Fibroblast of skin of right biceps (primary cell): ENCODE results near the gene C6orf141.
"Not testable (repeated sequence)": the region's sequence is repeated elsewhere in the genome, so short reads cannot be mapped to it uniquely, and the experiment has no call there.

ENCODE experiments used
- DNase-seq: peaks from one replicate; pipeline ENCODE4 v3.0.0-alpha.2; 2013

C6orf141 gene

GRCh38 chr6:49582529-49582928 is 32.1 kb downstream of the C6orf141 start:
- DNase-seq, result no peak

GRCh38 chr6:49587262-49587661 is 36.8 kb downstream of the C6orf141 start:
- not testable (repeated sequence) for DNase-seq
